Testis (tissue), 3 donors: Measurements from ENCODE around the gene POU4F1. TPM values are rescaled to one million over a fixed set of nuclear protein-coding genes. Genes with fewer than 3 reads are reported as not detected.
A peak's percentile ranks its signal among the peaks of the same experiment; 100 is the strongest.

Source experiments
- DNase-seq: peaks from one replicate; pipeline ENCODE4 v3.0.0-alpha.2; 2019
- H3K27ac ChIP-seq, 2 donors: fragments of 200-600 bp; sonication (generic); one replicate each; pipeline ENCODE4 v1.5.1; 2019
- H3K27me3 ChIP-seq: fragments of 200-600 bp; sonication (generic); one replicate; pipeline ENCODE4 v1.5.1; 2019
- H3K36me3 ChIP-seq: fragments of 200-600 bp; sonication (generic); one replicate; pipeline ENCODE4 v1.5.1; 2017; ENCODE audit warnings: low read depth; ENCODE audit errors: missing control alignments
- H3K4me1 ChIP-seq: fragments of 200-600 bp; sonication (generic); one replicate; pipeline ENCODE4 v1.5.1; 2019
- H3K4me3 ChIP-seq, 2 donors: fragments of 200-600 bp; sonication (generic); one replicate each; pipeline ENCODE4 v1.5.1; 2017 to 2019
- H3K9me3 ChIP-seq: fragments of 200-600 bp; sonication (generic); one replicate; pipeline ENCODE4 v1.5.1; 2017
- POLR2A ChIP-seq: fragments of 450-650 bp; IDR thresholded peaks from one replicate; pipeline ENCODE4 v1.6.1; 2017; ENCODE audit warnings: antibody characterized with exemption, mild to moderate bottlenecking, moderate library complexity
- WGBS, 2 donors: methylation state at CpG; one replicate each; pipeline ENCODE4 v1.1.5; 2018; 5-methylcytosine and 5-hydroxymethylcytosine counted together
- intact Hi-C: fragments of 100-400 bp; cut with DNase I; formaldehyde crosslinking; loops from one replicate; pipeline ENCODE4 v1.15.1; 2023; ENCODE audit warnings: low total_unique reads
- polyA plus RNA-seq: library from polyadenylated mRNA; stranded (reverse); fragments of 350-450 nt; fragmentation: Illumina TruSeq; extraction: RNeasy Lipid Tissue Mini Kit (QIAGEN cat#74804); gene quantifications from one replicate; pipeline ENCODE4 v1.2.3, GENCODE V29; 2014; ENCODE audit warnings: low read depth, low replicate concordance; ENCODE audit not compliant: insufficient read depth
- total RNA-seq, 2 donors: library from RNA; depleted of rRNA; stranded (reverse); fragments of >200 nt; gene quantifications; one replicate each; pipeline ENCODE4 v1.2.3, GENCODE V29; 2016
- TF ChIP-seq, protein P1 (sequence below), 3 experiments: fragments of 450-650 bp in 2 of 3; fragments of 200-600 bp in 1 of 3; sonication (generic) in 1 of 3; IDR thresholded peaks; one replicate each; pipeline ENCODE4 v1.5.1; 2016 to 2019; ENCODE audit warnings: antibody characterized with exemption in 3 of 3, mild to moderate bottlenecking in 2 of 3, moderate library complexity in 1 of 3

The POU4F1 gene
- total and polyA plus RNA-seq, 3 donors from 2014 or later = 0.57 to 1.3 (median 1.2) TPM

DNA sequence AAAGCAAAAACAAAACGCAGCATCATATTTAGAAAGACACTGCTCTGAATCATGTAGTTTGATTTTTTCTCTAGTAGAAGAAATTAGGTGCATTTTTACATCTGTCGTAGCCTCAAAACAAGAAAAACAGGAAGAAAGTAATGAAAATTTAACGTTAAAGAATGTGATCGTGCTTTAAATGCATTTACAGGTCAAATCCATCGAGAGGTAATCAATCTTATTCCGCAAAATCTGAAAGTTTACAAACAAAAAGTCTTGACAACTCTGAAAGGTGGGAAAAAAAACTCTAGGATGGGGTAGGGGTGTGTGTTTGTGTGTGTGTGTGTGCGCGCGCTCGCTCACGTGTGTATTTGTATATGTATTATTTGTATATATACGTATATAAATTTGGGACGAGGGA, 10.2 kb downstream of the POU4F1 start:
- no peak for DNase-seq
- intact Hi-C loops = no loop called here
- 10 to 15% methylated on average over 13 of the region's 13 CpGs for WGBS, 2 donors
- H3K4me1 ChIP-seq = no peaks in the 10 kb centered on the region
- TF ChIP-seq, protein P1, sequence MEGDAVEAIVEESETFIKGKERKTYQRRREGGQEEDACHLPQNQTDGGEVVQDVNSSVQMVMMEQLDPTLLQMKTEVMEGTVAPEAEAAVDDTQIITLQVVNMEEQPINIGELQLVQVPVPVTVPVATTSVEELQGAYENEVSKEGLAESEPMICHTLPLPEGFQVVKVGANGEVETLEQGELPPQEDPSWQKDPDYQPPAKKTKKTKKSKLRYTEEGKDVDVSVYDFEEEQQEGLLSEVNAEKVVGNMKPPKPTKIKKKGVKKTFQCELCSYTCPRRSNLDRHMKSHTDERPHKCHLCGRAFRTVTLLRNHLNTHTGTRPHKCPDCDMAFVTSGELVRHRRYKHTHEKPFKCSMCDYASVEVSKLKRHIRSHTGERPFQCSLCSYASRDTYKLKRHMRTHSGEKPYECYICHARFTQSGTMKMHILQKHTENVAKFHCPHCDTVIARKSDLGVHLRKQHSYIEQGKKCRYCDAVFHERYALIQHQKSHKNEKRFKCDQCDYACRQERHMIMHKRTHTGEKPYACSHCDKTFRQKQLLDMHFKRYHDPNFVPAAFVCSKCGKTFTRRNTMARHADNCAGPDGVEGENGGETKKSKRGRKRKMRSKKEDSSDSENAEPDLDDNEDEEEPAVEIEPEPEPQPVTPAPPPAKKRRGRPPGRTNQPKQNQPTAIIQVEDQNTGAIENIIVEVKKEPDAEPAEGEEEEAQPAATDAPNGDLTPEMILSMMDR (IDR thresholded peaks at IDR 0.05) = no peak
- TF ChIP-seq POLR2A = no peak
- H3K27ac ChIP-seq = no peak overlapping the region
- H3K27me3 ChIP-seq = peaks cover 3% of the 10 kb centered on the region
- no peaks in the 10 kb centered on the region for H3K9me3 ChIP-seq
- no peaks in the 10 kb centered on the region for H3K36me3 ChIP-seq
- no peak overlapping the region for H3K4me3 ChIP-seq

DNA sequence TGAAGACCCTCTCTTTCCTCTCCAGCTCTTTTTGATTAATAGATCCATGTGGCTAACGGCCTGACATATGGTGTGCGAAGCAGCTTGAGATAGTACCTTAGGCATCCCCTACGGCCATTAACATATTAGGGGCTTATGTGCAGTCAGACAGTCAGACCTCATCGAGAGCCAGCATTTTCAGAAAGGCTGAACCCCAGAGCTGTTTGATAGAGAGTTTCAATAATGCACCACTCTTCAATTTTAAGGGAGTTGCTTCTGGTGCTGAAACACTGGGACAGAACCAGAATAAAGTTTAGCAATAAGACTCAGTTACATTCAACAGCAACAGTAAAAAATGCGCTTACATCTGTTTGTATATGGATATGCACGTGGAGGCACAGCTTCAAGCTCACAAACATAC, 10.8 kb downstream of the POU4F1 start:
- Histone ChIP-seq H3K4me3 (no peak overlapping the region), H3K27ac (no peak overlapping the region), H3K9me3 (no peaks in the 10 kb centered on the region), H3K27me3 (no peaks in the 10 kb centered on the region), H3K36me3 (no peaks in the 10 kb centered on the region), H3K4me1 (no peaks in the 10 kb centered on the region)
- TF ChIP-seq, protein P1 (IDR thresholded peaks at IDR 0.05) = no peak
- no peak for TF ChIP-seq POLR2A
- intact Hi-C loops = no loop called here
- WGBS, 2 donors = 10 to 16% methylated on average over 6 of the region's 6 CpGs
- DNase-seq = no peak

DNA sequence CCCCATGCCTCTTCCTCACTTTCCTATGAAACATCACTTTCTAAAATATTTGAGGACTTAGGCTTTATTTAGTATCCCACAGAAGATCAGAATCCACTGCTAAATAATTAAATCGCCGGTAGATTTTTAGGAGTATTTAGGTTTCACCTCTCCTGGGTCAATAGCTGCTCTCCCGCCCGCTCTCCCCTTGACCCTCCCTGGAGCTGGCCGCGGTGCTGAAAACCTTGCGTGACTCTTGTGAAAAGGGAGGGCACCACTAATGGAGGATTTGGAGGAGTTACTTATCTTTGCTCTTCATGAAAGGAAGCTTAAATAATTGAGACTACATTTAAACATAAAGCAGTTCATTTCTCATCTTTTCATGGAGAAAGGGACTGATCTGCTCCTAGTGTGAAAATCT, 14.1 kb downstream of the POU4F1 start:
- Histone ChIP-seq H3K27me3 (no peaks in the 10 kb centered on the region), H3K27ac (no peak overlapping the region), H3K4me3 (no peak overlapping the region), H3K36me3 (no peaks in the 10 kb centered on the region), H3K4me1 (no peaks in the 10 kb centered on the region), H3K9me3 (no peaks in the 10 kb centered on the region)
- peak; percentile 39 for DNase-seq
- no peak for TF ChIP-seq POLR2A
- TF ChIP-seq, protein P1 (IDR thresholded peaks at IDR 0.05) = no peak
- intact Hi-C loops = no loop called here
- WGBS, 2 donors = 2 to 6% methylated on average over 7 of the region's 7 CpGs

DNA sequence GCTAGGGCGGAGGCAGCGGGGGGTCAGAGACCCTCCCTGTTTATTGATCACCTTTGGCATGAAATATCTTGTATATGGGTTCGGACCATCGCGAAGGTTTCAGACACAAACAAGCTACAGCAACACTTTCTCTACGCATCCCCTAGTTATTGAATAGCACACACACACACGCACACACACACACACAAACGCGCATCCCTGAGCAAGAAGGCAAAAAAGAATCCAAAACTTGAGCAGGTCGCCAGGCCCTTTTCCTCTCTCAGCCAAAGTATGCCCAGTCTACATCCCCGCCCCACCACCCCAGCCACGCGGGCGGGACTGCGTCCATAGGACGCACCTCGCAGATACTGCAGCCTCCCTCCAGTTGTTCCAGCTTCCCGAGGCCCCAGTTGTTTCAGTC, 16.0 kb downstream of the POU4F1 start:
- intact Hi-C loops = no loop called here
- Histone ChIP-seq H3K4me1 (no peaks in the 10 kb centered on the region), H3K27me3 (no peaks in the 10 kb centered on the region), H3K4me3 (no peak overlapping the region), H3K9me3 (no peaks in the 10 kb centered on the region), H3K36me3 (no peaks in the 10 kb centered on the region), H3K27ac (no peak overlapping the region)
- TF ChIP-seq POLR2A = no peak
- TF ChIP-seq, protein P1 (IDR thresholded peaks at IDR 0.05) = no peak
- WGBS, 2 donors = 10 to 17% methylated on average over 18 of the region's 18 CpGs
- no peak for DNase-seq

DNA sequence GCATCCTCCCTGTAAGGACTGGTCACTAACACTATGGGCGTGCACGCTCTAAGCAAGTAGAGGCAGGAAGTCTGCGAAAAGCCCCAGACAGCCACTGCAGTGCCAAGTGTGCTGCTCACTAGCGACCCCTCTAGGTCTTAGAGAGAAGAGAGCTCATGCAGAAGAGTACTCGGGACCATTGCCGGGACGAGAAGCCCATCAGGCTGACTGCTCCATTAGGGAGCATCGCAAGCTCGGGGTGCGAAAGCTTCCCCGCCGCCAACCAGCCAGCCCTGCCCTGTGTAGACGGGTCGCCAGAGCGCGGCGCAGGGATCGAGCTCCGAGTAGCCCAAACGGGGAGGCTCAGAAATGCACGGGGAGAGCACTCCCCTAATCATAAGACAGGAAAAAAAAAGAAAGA, 16.6 kb downstream of the POU4F1 start:
- Histone ChIP-seq H3K4me3 (no peak overlapping the region), H3K27ac (no peak overlapping the region), H3K9me3 (no peaks in the 10 kb centered on the region), H3K4me1 (no peaks in the 10 kb centered on the region), H3K36me3 (no peaks in the 10 kb centered on the region), H3K27me3 (no peaks in the 10 kb centered on the region)
- DNase-seq = peak; percentile 37
- intact Hi-C loops = no loop called here
- 9 to 11% methylated on average over 21 of the region's 21 CpGs for WGBS, 2 donors
- TF ChIP-seq POLR2A = no peak
- TF ChIP-seq, protein P1 (IDR thresholded peaks at IDR 0.05) = peak in 2 of 3 experiments; percentile 9 to 25
